Measurements from ENCODE around the gene ASPRV1.

Gene ASPRV1

DNA sequence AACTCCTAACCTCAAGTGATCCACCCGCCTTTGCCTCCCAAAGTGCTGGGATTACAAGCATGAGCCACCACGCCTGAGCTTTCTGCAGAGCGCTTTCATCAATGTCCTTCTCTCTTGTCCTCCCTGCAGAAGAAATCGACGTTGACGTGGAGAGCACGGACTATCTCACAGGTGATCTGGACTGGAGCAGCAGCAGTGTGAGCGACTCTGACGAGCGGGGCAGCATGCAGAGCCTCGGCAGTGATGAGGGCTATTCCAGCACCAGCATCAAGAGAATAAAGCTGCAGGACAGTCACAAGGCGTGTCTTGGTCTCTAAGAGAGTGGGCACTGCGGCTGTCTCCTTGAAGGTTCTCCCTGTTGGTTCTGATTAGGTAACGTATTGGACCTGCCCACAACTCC, 23.5 kb downstream of the ASPRV1 start:
- DNase-seq, result no peak

DNA sequence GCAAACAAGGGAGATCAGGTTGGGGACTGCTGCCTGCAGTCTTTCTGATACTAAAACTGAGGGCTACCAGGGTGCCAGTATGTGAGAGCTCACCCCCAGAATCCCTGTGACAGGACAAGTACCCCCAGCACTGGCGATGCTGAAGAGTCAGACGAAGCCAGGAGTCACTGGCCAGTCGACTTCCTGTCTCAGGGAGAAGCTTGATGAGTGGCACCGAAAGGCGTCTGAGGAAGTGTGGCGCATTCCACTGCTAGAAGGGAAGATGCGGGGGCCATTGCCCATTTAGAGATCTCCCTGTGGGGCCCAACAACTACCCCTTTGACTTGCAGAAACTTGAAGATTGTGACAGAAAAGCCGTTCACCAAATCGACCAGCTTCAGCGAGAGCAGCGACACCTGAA, 24.5 kb downstream of the ASPRV1 start:
- no peak for DNase-seq

DNA sequence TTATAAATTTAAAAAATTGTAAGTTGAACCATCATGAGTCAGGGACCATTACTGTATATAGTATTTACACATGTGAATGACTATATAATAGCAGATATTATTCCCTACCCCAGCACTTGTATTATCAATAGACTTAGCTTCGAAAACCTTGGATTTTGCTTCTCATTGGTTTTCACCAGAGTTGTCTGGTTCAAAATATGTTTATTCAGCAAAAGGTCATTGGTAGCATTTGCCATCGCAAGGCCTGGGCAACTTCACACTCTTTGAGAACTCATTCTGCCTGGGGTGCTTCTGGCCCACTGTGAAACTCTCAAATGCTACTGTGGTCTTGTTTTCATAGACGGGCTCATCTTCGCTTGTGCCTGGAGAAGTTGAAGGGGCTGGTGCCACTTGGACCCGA, 26.4 kb downstream of the ASPRV1 start:
- no peak for DNase-seq

DNA sequence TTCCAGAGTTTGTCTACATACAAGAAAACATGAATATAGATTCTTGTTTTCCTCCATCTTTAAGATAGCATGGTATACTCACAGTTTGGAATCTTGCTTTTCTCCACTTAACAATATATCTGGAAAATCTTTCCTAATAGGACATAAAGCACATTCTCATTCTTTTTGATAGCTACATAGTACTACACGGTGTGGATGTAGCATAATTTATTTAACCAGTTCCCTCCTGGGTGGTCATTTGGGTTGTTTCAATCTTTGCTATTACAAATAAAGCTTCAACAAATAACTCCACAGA, 26.9 kb downstream of the ASPRV1 start:
- no peak for DNase-seq

DNA sequence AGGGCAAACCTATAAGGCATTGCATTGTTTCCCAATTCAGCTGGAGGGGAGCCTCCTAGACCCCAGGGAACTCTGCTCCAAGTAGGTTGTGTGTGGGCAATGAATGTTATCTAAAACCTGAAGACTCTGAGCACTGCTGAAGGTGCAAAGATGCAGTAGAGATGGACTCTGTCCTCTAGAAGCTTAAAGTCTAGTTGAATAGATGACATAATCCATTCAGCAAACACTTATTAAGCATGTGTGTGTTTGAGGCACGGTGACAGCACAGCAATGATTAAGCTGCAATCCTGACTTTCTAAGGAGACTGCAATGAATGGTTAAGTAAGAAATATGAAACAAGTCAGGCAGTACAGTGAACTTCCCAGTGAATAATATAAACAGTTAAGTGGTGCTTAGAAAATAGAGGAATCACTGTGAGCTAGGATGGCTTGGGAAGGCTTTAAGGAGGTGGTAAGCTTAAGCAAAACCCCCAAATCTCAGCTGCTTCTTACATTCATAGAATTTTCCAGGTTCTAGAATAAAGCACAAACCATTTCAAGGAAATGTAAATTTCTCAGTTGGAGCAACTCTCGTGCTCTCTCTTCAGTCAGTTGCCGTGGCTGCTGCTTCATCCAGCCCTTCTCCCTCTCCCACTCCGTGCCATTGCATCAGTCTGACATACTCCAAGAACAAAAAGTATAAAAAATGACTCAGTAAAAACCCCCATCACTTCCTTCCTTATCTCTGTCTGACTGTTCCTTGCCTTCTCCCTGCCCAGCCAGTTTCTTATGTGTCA, 27.4 kb downstream of the ASPRV1 start:
- DNase-seq, result no peak

DNA sequence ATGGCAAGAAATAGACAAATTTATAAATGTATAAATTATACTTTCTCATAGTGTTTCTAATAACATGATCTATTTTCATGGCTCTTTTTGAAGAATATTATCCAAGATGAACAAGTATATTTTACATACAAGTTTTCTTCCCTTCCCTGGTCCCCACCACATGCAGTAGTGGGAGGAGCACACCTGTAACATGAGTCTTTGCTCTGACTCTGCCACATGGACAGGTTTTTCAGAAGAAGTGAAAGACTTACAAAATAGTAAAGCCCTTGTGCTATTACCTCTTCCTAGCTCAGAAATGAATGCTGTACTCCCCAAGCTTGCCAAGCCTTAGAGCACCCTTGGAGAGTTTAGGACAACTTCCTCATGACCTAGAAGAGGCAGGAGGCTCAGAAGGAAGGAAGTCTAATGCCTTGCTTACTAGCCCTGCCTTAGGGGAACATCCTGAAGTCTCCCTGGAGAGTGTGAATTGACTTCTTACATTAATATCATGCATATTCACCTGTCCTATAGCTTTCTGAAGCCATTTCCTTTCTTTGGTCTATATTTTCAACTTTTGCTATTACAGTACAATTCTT, 28.1 kb downstream of the ASPRV1 start:
- no peak for DNase-seq

DNA sequence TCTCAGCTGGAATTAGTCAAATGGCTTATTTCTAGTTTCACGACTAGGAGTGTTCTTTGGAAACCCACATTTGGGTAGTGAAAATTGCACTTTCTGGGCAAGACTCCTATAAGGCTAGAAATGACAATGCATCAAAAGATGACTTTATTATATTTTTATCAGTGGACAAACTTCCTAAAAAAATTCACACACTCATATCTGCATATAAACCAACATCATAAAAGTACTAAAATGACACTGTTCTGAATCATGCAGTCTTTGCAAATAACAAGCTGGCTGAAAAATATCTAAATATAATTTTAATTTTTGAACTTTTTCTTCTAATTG, 28.9 kb downstream of the ASPRV1 start:
- no peak for DNase-seq

DNA sequence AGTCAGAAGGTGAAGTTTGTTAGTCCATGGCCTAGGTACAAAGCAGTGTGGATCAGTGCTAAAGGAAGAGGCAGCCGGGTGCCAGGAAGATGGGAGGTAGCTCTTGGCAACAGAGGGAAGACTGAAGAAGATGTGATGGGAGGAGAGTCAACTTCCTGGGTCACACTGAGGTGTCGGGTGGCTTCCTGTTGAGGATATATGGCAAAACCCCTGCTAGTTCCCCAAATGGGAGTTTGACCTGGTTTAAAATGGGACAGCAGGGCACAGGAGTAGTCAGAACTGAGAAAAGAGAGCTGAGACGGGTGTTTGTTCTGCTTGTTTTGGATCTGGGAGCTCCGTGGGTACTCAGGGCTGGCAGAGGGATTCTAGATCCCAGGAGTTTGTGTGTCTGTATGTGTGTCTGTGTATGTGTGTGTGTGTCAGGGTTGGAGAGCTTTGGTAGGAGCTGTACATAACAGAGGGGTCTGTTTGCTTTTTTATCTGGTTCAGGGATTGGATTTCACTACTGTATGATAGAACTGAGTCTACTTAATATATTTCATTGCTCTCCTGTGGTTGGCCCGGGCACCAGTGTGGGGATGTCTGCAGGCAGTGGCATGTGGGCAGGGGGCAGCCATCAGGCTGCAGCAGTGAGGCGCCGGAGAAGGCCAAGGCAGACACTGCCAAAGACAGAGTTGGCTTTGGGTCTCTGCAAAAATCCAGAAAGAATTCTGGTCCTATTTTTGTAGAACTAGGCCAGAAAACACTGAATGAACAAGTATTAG, 29.4 kb downstream of the ASPRV1 start:
- no peak for DNase-seq

DNA sequence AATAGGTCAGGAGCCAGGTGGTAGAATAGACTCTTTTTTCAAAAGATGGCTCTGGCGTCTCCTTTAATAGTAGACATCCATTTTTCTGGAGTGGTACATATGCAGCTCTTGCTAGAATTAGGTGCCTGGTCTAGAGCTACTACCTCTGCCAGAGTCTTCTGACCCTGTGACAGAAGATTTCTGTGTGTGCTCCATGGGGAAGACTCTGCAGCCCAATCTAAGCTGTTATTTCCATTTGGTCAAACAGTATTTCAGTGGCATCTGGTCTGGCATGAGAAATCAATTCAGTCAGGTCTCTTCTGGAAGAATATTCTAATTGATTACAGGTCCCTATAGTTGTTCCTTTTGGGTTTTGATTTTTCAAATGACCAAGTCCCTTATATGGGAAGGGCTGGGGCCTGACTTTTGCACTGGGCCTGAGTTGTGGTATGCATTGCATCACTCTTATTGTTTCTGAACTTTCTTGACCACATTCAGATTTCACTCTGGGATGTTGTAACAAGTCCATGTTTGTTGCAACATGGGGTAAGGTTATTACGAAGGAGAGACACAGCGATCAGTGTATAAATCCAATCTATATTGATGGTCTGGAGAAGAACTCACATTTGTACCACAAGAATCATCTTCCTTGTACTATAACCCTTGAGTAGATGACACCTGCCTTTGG, 34.4 kb downstream of the ASPRV1 start:
- DNase-seq, result no peak

DNA sequence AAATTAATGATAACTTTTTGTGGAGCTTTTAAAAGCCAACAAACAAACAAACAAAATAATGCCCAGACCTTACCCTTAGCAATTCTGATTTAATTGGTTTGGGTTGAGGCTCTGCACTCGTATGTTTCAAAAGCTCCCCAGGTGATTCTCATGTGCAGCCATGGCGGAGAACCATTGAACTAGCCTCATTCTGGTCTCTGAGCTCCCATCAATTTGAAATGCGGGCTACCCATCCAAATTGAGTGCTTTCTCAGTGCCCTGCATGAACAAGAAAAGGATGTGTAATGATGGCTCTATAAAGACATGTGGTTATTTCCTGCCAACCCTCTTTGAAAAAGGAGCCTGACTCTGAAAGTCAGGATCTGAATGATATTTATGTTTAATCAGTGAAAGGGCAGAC, 38.3 kb downstream of the ASPRV1 start:
- DNase-seq, result no peak

DNA sequence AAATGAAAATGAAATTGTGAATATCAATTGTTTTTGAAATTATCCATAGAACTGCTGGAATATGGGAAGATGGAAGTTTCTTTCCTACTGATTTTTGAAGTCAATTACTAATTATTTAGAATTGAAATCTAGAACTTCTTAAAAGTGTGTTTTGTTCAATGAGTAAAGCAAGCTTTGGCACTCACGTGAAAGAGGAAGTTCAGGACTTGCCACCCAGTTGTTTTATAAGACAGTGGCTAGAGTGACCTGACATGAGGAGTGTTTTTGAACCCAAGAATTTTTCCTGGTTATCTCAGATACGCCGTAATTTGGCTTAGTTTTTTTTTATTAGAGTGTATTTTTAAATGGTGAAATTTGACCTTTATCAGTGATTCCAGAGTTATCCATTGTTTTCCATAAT, 43.0 kb downstream of the ASPRV1 start:
- no peak for DNase-seq

DNA sequence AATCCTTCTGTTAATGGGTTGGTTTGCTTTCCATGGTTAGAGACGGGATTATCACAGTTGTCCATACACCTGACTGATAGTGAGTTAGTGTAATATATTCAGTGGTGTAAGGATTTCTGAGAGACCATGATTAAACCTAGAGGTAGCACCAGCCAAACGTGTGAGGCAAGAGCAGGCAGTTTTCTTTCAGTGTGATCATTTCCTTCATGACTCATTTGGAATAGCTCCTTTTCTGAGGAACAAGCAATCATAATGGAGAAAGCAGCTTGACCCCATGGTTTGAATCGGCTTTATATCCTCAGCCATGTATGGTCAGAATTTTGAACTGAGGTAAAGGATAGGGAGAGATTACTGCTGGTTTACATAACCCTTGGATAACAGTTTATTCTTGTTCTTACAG, 43.6 kb downstream of the ASPRV1 start:
- no peak for DNase-seq

DNA sequence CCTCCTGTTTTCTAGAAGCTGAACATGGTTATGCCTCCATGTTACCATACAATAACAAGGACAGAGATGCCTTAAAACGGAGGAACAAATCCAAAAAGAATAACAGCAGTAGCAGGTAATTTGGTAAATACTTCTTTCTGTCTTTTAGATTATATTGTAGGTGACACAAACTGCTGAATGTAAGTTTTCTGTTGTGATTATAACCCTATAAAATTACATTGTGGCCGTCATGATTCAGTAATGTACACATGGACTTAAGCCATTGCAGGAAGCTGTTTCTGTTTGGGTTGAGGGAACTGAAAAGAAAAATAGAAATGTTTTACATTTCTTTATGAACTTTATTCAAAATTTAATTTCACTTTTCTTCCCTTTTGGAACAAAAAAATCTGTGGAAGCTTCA, 45.3 kb downstream of the ASPRV1 start:
- no peak for DNase-seq

DNA sequence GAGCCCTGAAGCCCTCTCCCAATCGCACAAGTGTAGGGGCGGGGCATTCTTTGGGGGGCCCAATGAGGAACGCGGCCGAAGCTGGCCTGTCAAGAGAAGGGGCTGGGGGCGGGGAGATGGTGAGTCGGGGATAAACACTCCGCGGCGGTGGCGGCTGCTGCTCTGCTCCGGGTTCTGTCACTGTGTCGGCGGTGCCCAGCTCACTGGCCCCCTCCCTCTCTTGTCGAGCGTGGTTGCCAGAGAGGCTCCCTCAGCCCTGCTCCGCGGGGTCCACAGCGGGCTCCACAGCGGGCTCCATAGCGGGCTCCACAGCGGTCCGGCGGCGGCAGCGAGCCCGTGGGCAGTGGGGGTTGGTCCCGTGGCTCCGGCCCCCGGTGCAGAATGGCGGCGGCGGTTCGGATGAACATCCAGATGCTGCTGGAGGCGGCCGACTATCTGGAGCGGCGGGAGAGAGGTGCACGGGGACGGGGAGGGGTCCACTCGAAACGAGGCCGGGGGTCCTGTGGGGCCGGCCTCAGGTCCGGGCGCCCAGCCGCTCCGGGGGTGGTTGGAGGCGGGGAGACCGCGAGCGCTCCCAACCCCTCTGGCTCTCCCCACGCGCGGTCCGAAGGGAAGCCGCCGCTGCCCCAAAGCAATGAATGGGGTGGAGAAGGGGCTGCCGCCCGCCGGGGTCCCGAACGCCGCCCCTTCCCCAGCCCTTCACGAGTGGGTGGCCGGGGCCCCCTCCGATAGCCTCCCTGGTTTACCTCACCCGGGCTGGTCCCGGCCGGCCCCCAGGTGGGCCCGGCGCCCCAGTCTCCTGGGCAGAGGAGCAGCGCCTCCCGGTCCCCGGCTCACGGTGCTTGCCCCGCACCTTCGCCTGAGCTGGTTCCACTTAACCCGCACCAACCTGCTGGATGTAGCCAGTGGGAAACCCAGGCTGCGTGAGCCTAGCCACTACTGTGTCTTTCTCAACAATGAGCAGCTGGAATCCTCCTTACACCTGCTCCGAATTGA, 46.2 kb downstream of the ASPRV1 start, which contains the start of gene MXD1:
TSS of gene MXD1 (plus strand) at position 160 of the 996 bp plus-strand sequence. CDS start at position 382, 222 bp downstream.
- no peak for DNase-seq

DNA sequence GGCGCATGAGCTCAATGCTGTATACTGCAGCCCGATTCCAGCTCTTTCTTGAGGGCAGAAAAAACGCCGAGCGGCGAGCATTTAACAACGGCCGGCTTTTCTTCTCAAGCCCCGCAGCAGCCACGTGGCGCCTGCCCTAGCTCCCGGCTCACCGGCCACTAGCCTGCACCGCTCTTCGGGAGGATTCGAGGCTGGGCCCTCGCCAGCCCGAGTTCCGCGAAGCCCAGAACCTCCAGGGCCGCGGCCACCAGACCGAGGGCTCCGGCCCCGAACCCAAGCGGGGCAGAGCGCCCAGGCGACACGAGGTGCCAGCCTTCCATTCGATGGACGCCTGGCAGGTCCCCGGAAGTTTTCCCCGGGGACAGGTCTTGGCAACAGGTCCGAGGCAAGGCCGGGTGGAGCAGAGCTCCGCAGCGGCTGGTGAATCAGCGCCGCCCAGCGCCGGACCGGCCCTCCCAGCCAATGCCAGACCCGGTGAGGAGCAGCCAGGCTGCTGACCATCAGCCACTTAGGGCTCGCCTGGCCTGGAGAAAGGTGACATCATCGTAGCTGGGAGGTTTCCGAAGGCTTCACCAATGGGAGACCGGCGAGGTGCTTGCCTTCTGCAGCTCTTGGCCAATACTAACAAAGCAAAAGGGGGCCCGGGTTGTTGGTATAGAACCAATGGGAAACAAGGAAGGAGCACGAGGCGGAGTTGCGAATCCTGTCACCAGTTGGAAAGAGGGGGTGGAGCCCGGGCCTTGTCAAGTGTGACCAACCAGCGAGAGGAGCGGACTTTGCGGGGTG, 47.1 kb downstream of the ASPRV1 start:
- DNase-seq, result peak; percentile 100

DNA sequence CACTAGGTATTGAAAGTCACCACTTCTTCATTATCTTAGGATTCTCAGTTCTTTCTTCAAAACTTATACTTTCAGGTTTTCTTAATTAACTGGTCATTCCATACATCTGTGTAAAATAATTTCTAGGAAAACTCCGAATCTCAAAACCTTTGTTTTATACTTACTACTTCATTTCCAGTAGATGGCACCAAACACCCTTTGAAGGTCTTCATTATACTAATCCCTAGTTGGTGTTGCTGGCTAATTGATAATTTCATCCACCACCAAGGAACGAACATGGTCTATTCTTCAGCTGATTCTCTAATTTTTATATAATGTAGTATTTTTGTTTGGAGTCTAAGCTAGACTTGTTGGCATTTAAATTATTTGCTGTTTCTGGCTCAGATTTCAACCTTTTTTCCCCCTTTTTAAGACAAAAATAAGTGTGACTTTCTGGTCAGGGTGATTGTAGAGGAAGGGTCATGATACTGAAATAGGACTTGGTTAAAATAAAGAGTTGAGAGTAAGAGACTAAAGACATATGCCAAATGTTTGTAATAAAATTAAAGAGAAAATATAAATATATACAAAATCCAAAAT, 49.4 kb downstream of the ASPRV1 start:
- DNase-seq, result peak; percentile 73
